ENCODE results near the gene COX6B2.

- TF ChIP-seq POLR2AphosphoS5 (IDR thresholded peaks at IDR 0.05; ENCODE audit: borderline replicate concordance, low read depth, low read length) (no peak; the same call in 1 of the 2 replicates), EZH2 (IDR thresholded peaks at IDR 0.05) (no peak), FOXP2 (optimal IDR thresholded peaks at IDR 0.05; ENCODE audit: control extremely low read depth, extremely low read length, insufficient read depth) (no peak)
These were observed 36.0 kb upstream of the COX6B2 start for GRCh38 chr19:55390461-55390880.

Data from SK-N-MC (cell line).